WTC11 (cell line): ENCODE data around the gene SDHA.

Source experiments
- TF ChIP-seq, protein P1 (sequence below): sonication (generic); formaldehyde crosslinking; IDR thresholded peaks from 2 replicates; pipeline ENCODE4 v1.8.0; 2022; ENCODE audit warnings: mild to moderate bottlenecking, missing genetic modification reagents
- TF ChIP-seq, protein P2 (sequence below): fragments of 200-600 bp; IDR thresholded peaks from 2 replicates; pipeline ENCODE4 v1.8.0; 2022; ENCODE audit warnings: antibody characterized with exemption

DNA sequence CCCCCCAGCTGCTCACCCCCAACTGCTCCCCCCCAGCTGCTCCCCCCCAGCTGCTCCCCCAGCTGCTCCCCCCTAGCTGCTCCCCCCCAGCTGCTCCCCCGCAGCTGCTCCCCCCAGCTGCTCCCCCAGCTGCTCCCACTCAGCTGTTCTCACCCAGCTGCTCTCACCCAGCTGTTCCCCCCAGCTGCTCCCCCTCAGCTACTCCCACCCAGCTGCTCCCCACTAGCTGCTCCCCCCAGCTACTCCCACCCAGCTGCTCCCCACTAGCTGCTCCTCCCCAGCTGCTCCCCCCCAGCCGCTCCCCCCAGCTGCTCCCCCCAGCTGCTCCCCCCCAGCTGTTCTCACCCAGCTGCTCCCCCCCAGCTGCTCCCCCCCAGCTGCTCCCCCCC, 80.6 kb downstream of the SDHA start:
- TF ChIP-seq, protein P1, sequence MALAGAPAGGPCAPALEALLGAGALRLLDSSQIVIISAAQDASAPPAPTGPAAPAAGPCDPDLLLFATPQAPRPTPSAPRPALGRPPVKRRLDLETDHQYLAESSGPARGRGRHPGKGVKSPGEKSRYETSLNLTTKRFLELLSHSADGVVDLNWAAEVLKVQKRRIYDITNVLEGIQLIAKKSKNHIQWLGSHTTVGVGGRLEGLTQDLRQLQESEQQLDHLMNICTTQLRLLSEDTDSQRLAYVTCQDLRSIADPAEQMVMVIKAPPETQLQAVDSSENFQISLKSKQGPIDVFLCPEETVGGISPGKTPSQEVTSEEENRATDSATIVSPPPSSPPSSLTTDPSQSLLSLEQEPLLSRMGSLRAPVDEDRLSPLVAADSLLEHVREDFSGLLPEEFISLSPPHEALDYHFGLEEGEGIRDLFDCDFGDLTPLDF (CRISPR knock-in tag): no peak
- TF ChIP-seq, protein P2, sequence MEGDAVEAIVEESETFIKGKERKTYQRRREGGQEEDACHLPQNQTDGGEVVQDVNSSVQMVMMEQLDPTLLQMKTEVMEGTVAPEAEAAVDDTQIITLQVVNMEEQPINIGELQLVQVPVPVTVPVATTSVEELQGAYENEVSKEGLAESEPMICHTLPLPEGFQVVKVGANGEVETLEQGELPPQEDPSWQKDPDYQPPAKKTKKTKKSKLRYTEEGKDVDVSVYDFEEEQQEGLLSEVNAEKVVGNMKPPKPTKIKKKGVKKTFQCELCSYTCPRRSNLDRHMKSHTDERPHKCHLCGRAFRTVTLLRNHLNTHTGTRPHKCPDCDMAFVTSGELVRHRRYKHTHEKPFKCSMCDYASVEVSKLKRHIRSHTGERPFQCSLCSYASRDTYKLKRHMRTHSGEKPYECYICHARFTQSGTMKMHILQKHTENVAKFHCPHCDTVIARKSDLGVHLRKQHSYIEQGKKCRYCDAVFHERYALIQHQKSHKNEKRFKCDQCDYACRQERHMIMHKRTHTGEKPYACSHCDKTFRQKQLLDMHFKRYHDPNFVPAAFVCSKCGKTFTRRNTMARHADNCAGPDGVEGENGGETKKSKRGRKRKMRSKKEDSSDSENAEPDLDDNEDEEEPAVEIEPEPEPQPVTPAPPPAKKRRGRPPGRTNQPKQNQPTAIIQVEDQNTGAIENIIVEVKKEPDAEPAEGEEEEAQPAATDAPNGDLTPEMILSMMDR: no peak
